HG03175 (cell line): ENCODE results near the gene SCAMP5.

Source experiments
- ATAC-seq: cut with Tn5 transposase; IDR thresholded peaks from one replicate; pipeline ENCODE4 v1.9.1; 2021; ENCODE audit warnings: mild to moderate bottlenecking, moderate library complexity; ENCODE audit not compliant: unreplicated experiment

Gene SCAMP5

DNA sequence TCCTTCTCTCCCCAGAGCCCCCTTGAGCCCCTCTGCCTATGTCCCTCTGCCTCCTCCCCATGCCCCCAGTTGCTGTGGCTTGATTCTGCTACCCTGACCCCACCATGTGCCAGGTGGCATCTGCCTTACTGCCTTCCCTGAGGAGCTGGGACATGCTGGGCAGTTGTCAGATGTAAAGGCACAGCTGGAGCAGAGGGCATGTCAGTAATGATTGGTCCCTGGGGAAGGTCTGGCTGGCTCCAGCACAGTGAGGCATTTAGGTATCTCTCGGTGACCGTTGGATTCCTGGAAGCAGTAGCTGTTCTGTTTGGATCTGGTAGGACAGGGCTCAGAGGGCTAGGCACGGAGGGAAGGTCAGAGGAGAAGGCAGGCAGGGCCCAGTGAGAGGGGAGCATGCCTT lies 24.6 kb downstream of the SCAMP5 start:
- no peak for ATAC-seq

DNA sequence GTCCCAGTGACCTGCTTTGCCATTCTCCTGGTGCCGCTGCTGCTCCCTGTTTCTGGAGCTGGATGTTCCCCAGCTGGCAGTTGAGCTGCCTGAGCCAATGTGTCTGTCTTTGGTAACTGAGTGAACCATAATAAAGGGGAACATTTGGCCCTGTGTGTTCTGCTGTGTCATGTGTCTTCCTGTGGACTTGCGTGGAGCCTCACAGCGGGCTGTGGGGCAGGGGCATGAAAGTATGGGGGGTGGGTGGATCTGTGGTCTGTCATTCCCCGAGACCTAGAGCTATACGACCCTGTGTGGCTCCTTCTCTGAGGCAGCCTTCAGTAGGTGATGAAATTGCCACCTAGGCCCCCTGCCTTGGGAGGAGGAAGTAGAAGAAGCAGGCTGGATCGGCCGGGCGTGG lies 26.0 kb downstream of the SCAMP5 start:
- no peak for ATAC-seq

DNA sequence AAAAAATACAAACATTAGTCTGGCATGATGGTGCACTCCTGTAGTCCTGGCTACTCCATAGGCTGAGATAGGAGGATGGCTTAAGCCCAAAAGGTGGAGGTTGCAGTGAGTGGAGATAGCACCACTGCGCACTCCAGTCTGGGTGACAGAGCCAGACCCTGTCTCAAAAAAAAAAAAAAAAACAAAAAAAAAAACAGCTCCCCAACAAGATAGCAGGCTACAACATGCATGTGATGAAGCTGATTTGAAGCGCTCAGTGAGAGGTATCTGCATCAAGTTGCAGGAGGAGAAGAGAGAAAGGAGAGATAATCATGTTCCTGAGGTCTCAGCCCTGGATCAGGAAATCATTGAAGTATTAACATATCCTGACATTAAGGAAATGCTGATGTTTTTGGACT lies 27.4 kb downstream of the SCAMP5 start:
- ATAC-seq: no peak

DNA sequence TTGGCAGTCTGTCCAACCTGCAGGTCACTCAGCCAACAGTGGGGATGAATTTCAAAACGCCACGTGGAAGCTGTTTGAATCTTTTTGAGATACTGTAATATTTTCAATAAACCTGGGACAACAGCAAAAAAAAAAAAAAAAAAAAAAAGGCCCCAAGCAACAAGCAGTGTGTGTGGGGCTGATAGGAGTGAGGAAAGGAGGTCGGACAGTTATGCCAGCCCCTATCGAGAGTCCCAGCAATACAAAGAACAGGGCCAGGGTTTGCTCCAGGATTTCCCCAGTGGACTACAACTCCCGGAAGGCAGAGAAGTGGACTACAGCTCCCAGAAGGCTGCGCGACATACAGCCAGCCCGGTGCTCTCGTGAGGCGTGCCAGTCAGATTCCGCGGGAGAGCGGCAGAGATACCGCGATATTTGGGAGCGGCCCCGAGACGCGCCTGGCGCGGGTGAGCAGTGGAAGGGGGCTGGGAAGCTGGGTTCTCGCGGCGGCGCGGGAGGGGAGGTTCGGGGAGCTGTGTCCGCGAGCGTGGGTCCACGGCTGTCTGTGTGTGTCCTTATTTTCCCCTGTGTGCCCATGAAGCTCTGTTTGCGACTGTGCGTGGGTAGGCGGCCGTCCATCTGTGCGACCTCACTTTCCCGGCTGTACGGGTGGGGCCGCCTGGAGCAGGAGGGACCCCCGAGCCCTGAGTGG lies 28.0 kb downstream of the SCAMP5 start, which contains the start of gene PPCDC:
Gene PPCDC (plus strand): TSS at position 410 of the 691 bp plus-strand sequence. CDS start 4,729 bp downstream, outside the sequence.
- ATAC-seq: peak; percentile 95

DNA sequence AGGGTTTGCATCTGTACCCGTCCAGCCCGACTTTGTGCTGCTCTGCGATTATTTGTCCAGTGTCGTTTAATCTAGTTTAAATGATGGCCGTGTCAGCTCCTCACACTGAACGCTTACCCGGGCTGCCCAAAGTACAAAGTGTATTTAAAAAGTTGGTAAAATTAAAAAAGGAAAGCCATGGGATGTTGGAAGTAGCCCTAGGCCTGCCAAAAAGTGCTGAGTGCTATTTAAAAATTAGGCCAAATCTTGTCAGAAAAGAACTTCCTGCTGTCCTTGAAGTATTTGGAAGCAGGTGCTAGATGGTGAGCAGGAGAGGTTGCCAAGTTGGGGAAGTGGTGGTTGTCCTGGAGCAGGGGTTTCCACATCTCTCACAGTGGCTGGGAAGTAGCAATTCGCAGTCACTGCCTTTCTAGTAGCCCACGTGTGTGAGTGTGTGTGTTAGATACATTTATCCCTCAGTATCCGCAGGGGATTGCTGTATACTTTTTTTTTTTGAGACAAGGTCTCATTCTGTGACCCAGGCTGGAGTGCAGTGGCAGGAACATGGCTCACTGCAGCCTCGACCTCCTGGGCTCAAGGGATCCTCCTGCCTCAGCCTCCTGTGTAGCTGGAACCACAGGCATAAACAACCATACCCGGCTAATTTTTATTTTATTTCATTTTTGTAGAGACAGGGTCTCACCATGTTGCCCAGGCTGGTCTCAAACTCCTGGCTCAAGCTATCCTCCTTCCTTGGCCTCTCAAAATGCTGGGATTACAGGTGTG lies 28.7 kb downstream of the SCAMP5 start:
- ATAC-seq: no peak

DNA sequence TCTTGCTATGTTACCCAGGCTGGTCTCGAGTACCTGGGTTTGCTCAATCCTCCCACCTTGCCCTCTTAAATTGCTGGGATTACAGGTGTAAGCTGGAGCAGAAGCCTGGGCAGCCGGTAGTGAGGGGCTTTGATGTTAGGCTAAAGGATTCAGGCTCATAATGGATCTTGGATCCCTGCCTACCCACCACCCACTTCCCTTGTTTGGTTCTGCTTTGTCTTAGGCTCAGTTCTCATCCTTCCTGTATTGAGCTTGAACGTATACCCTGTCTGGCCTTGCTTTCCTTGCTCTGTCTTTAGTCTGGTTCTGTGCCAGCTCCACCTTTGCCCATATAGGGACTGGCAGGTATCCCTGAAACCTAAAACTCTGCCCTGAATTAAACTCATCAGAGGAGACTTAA lies 29.7 kb downstream of the SCAMP5 start:
- ATAC-seq: no peak

DNA sequence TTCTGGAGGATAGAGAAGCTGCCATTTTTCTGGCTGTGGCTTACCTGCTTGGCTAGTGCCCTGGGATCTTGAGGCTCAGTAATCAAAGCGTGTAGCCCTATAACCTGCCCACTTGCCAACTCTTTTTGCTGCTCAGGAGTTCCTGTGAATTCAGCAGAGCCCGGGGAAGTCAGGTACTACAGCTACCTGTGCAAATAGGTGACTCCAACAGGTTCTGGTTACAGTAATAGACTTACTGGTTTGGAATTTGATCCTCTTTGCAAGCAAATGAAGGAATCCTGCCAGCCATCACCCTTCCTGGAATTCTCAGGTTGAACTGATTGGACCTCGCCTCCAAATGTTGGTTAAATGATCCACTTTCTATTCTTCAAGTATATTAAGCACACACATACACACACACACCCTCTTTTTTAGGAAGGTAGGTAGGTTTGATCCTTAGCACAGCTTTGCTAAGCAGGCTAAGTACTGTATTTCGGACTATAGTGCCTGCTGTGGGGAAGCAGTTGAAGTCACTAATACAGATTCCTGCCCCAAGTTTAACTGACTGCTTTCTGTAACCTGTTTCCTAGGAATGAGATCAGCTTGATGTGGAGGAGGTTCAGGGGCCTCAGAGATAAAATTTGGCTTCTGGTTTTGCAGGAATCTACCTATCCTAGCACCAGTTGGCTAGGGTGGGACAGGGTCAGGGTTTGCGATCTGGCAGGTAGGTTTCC lies 30.3 kb downstream of the SCAMP5 start:
- no peak for ATAC-seq

DNA sequence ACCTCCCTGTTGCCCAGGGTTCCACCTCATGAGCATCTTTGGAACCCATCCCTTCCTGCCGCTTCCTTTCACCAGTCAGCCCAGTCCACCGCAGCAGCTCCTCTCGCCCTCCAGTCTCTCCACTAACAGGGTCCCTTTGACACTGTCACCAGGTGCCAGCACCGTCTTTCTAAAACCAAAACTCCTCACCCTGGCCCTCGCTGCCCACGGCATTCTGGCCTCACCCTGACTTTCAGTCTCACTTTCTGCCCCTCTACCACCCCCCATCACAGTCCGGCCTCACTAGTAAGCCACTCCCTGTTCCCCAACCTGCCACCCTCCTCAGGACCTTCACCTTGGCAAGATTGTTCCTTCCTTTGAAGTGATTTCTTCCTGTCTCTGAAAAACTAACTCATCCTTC lies 32.2 kb downstream of the SCAMP5 start:
- no peak for ATAC-seq

DNA sequence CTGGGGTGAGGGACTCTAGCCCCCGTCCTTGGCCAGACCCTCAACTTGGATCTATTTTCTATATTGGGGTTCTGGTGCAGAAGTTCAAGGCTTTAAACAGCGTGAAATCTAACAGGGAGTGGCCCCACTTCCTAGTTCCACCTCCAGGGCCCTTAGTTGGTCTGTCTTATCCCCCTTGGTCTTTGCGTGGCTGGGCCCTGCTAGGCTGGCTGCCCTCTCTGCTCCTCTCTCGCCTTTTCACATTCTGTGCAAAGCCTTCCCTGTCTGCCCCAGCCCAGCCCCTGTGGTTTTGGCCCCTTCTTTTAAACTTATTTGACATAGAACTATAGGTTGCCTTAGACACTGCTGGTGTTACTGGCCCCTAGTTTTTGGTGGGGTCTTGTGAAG lies 33.6 kb downstream of the SCAMP5 start:
- ATAC-seq: no peak

DNA sequence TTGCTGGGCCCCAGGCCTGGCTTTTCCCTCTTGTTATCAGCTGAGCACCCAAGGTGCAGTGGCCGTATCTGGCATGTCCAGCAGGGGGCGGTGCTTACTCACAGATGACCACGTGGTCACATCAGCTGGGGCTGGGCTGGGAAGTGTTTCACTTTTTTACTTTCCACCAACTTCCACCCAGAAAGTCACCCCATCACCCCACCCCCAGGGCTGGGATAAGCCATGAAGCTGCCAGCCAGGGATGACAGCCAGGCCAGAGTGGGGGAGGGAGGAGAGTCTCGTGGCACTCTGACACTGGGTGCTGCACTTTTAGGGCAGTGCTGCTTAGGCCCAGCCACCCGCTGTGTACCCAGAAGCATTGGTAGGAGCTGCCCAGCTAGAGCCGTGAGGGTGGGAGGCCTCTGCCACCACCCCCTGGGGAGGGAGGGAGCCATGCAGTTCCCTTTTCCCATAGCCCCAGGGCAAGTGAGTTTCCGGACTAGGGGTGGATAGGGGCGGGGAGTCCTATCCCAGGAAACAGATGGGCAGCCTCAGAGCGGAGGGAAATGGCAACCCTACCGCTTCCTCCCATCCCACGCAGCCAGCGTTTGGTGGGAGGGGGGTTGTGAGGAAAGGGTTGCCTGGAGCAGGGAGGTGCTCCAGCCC lies 34.1 kb downstream of the SCAMP5 start:
- peak; percentile 49 for ATAC-seq

DNA sequence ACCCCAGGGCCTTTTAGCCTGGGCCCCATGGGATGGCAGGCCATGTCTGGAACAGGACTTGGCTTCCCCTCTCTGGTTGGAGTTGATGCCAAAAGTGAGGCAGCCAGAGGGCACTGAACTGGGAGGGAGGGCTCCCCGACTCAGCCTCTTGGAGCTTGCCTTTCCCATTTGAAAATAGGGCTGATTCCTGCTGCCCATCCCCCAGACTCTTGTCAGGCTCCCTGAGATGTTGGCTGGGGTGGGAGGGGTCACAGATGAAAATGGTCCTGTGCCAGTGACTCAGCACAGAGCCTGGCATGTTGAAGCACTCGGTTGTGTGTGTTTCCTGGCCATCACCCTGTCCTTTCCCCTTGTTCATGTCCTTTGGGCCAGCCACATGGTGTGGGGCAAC lies 34.7 kb downstream of the SCAMP5 start:
- no peak for ATAC-seq

DNA sequence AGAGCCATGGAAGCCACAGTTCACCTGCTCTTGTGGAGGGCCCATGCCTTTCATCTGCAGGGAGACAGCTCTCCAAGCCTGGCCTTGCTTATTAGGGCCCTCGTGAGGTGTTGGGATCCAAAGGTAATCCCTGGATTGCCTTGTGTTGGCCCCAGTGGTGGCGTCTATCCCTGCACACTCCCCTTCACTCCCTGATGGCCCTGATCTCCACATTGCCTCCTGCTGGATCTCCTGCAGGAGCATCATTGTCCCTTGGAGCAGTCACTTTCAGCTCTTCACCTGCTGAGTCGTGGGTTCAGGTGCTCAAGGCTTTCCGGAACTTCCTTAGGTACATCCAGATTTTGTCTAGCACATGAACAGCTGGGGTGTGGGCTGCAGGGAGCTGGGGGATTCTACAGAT lies 35.1 kb downstream of the SCAMP5 start:
- no peak for ATAC-seq

DNA sequence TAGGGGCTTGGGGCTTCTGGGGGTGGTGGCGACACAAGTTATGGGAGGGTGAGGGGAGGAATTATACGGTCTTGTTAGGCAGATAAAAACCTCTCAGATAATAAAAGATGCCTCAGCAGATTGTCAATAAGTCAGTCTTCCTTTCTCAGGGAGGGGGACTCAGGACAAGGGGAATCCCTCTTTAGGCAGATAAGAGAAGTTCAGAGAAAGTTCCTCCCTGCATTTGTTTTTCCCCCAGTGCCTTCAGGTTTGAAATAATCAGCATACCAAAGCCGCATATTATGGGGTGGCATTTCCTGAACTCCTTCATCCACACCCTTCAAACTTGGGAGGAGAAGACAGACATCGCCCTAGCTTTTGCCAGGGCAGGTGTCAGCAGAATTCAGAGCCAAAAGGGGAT lies 36.5 kb downstream of the SCAMP5 start:
- ATAC-seq: no peak

DNA sequence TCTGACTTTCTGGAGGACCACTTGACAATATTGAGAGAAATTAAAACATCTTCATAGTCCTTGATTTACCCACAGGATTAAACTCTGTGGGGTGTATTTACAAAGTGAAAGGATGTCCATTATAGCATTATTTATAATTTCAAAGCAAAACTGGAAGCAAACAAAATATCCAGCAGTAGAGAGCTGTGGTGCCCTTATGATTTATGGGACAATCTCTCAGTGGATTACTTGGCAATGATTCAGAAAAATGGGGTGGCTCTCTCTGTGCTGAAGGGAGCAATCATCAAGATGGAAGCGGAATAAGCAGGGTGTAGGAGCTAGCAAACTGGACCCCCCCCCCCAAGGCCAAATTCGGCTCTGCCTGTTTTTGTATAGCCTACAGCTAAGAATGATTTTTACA lies 37.0 kb downstream of the SCAMP5 start:
- ATAC-seq: no peak

DNA sequence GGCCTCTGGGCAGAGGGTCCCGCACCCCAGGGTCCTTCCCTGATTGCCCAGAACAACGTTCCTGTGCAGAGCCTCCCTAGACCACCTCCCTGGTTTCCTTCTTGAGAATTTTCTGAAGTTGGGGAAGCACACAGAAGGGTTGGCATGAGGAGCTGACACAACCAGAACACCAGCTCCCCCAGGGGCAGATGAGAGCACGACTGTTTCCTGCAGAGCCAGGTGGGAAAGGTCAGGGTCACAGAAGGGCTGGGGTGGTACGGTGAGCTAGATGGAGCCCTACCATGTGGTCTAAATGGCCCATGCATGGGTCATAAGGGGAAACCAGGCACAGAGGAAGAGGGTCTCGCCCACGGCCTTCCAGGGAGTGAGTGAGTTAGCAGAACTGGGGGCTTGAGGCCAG lies 38.4 kb downstream of the SCAMP5 start:
- no peak for ATAC-seq

DNA sequence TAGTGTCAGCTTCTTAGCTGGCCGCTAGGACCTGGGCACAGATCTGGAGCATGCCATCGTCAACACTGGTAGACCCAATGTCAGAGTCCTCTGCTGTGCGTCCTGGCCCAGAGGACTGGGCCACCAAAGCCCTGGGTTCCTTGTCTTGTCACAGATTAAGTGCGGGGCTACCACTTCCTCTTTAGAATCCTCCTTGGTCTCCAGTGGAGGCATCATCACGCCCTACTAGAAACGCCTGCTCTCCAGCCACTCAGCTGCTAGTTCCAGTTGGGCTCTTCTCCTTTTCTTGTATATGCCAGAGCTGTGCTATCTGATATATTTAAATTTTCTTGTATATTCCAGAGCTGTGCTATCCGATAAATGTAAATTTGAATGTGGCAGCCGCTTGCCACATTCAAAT lies 39.3 kb downstream of the SCAMP5 start:
- no peak for ATAC-seq

DNA sequence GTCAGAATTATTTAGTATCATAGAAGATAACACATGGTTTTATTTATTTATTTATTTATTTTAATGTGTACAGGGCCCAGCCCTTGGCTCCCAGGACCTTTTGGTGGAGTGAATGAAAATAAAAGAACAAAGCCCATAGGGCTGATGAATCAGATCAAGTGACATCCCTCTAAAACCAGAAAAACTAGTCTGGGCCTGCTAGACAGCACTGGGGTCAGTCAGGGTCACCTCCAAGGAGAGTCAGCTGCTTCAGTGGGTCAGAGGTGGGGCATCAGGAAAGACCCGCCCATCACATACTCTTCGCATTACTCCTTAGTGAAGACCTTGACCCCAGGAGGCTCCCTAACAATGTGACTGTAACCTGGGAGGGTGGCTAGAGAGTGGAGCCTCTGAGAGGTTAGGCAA lies 40.9 kb downstream of the SCAMP5 start:
- no peak for ATAC-seq

DNA sequence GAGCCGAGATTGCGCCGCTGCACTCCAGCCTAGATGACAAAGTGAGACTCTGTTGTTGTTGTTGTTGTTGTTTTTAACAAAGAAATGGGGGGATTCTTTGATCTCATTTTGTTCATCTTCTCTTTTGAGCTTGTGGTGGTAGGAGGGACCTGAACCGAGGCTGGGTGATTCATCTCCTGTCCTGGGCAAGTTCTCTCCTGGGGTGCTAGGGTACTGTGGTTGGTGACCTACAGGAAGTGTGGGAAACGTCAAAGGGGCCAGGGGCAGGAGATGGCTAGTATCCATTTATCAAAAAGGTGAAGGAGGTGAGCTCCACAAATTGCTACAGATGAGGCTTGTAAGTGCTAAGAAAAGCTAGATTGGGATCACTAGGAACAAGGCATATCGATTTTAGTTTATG lies 42.3 kb downstream of the SCAMP5 start:
- ATAC-seq: no peak

DNA sequence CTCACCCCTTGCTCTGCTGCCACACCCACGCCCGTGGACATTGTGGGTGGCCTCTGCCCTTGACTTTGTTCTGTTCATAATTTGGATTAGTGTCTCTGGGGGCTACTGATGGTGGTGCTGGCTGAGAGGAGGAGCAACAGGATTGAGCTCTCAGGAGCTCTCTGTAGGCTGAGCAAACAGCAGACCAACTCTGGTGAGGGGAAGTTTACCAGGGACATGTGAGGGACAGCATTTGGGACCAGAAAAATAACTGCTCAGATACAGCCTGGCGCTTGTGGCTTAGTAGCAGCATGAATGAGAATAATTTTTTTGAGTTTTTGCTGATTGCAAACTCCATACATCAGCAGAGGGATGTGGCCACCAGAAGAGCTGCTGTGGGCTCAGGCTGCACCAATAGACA lies 42.9 kb downstream of the SCAMP5 start:
- no peak for ATAC-seq

DNA sequence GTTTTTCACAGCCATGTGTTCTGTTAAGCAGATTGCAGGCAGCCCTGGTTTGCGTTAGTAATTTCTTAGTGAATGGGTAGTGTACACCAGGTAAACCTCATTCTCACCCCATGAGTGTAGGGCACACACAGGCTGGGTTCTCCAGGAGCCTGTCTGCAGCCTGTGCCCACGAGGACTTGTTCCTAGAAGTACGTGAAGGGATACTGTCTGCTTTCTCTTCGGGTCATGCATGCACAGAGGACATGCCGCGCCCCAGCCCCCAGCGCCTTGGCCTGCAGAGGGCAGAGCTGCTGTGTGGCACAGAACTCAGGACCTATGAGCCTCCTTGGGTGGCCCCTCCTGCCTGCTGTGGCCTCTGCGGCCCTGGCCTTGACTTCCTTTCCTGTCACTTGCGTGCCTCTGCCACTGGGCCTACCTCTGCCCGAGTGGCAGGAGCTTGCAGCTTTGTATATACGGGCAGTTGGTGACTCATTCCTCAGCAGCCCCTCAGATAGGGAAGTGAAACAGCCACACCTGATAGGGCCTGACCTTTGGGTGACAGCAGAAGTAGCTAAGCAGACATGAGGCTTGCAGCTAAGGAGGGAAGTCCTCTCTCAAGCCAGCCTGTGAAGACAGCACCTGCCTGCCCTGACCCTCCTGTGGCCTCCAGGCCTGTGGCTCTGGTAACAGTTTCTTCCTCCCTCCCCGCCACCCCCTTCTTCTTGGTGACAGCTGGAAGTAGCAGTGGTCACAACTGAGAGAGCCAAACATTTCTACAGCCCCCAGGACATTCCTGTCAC lies 47.6 kb downstream of the SCAMP5 start:
- ATAC-seq: peak; percentile 77
